Medulla oblongata (tissue), 1 donor: ENCODE measurements around the gene WWOX.
"Not testable (repeated sequence)": the region's sequence is repeated elsewhere in the genome, so short reads cannot be mapped to it uniquely, and the experiment has no call there.

Experiments
- DNase-seq: peaks from one replicate; pipeline ENCODE4 v3.0.0-alpha.2; 2015; ENCODE audit errors: extremely low spot score

WWOX gene

DNA sequence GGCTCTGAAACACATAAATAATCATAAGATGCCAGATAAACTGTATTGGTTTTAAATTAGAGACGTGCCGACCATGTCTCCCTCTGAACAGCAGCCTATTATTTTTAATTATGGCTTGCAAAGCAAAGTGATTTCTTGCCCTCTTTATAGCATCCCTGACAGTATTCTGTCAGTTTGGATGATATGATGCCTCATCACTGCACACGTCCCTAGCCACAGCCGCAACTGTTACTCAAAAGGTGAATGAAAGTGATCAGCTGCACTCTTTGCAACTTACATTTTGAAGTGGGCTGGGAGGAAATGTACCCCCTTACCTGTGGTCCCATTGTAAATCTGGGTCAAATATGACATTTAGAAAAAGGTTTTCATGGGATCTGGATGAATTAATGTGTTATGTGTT lies 1111.2 kb downstream of the WWOX start:
- DNase-seq, result no peak

- peak; percentile 40 for DNase-seq
These were observed 1112.1 kb downstream of the WWOX start for GRCh38 chr16:79211586-79211985.

DNA sequence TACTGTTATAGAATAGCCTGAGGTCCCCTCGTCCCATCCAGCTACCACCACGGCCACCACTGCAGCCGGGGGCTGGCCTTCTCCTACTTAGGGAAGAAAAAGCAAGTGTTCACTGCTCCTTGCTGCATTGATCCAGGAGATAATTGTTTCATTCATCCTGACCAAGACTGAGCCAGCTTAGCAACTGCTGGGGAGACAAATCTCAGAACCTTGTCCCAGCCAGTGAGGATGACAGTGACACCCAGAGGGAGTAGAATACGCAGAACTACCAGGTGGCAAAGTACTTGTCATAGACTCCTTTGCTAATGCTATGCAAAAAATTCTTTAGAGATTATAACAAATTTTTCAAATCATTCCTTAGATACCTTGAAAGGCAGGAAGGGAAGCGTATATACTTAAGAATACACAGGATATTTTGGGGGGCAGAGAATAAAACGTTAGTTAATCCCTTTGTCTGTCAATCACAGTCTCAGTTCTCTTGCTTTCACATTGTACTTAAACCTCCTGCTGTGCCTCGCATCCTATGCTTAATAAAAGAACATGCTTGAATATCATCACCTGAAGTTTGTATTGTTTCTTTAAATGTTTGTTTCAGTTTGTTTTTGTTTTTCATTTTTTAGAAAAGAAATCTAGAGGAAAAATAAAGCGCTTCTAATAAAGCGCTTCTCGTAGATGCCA lies 1112.8 kb downstream of the WWOX start:
- DNase-seq, result peak; percentile 53

- peak; percentile 7 for DNase-seq
These were observed 1113.8 kb downstream of the WWOX start for GRCh38 chr16:79213214-79213613.

- no peak for DNase-seq
These were observed 1115.8 kb downstream of the WWOX start for GRCh38 chr16:79215289-79215688.

DNA sequence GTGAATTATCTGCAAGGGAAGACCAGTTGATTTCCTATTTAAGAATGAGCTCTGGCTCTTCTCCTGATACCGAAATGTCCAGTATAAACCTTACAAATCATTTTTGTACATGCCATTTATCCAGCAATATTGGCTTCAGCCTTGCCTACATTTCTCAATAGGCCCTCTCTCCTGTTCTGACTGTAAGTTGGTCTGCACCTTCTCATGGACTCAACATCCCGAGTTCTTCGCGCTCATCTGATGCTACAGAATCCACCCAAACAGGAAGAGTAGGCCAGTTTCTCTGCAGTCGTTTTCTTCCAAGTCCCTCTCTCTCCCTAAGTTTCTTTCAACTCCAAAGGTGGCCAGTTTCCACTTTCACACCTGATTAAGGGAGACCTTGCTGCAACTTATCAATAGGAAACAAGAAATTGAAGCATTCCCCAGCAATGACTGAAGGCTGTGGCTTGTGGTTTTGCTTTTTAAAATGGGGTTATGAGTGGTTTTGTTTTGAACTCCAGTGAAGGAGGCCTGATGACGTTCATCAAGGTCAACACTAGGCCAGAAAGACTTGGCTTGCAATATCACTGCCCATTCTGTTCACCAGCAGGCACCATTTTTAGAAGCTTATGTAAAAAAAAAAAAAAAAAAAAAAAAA lies 1118.0 kb downstream of the WWOX start:
- DNase-seq, result no peak

DNA sequence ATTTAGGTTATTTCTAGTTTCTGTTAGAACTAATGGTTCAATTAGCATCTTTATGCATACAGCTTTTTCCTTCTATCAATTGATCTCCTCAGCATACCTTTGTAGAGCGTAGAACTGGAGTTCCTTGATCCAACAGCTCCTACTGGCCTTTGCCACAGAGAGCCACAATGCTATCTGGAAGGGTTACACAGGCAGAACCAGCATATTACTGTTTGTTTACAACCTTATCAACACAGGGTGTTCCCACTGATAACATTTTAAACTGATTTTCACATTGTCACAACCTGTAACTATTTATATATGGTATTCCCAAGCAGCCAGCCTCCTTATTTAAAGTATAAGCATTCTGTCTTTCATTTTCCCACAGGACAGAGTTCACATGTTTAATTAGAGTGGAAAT lies 1118.9 kb downstream of the WWOX start:
- no peak for DNase-seq

DNA sequence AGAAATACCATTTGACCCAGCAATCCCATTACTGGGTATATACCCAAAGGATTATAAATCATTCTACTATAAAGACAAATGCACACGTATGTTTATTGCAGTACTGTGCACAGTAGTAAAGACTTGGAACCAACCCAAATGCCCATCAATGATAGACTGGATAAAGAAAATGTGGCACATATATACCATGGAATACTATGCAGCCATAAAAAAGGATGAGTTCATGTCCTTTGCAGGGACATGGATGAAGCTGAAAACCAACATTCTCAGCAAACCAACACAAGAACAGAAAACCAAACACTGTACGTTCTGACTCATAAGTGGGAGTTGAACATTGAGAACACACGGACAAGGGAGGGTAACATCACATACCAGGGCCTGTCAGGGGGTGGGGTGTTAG lies 1126.5 kb downstream of the WWOX start:
- not testable (repeated sequence) for DNase-seq

DNA sequence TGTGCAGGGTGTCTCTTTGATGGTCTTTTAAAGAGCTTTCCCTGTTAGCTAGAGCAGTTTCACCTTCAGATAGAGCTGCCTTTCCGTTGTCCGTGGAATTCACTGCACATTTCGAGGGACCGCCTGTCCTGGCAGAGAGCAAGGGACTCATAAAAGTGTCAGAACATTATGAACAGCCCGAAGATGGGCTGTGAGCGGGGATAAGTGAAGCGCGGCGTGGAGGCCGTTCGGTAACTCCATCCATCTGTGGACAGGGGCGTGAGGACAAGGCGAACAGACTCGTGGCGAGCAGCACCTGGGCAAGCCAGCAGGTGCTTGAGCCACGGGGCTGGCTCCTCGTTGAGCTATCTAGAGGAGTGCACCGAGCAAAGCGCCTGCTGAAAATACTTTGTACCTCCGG lies 1129.9 kb downstream of the WWOX start:
- no peak for DNase-seq

- not testable (repeated sequence) for DNase-seq
These were observed 1146.2 kb downstream of the WWOX start for GRCh38 chr16:79245700-79246099.

- no peak for DNase-seq
These were observed 1147.9 kb downstream of the WWOX start for GRCh38 chr16:79247386-79247785.

DNA sequence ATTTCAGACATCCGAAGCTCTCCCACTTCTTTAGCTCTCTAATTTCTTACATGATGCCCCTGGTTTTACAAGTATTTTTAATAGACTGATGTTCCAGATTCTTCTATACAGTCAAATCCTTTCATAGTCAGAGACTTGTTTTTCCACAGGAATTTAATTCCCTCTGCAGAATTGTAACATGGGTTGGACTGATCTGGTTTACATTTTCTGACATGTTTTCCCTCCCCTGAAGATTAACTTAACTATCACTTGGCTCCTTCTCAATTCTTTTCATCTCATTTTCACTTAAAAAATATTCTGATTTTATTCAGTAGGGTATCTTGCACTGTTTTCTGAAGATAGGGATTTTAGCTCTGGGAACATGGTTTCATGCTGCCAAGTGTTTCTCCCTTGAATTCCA lies 1148.9 kb downstream of the WWOX start:
- DNase-seq, result no peak

DNA sequence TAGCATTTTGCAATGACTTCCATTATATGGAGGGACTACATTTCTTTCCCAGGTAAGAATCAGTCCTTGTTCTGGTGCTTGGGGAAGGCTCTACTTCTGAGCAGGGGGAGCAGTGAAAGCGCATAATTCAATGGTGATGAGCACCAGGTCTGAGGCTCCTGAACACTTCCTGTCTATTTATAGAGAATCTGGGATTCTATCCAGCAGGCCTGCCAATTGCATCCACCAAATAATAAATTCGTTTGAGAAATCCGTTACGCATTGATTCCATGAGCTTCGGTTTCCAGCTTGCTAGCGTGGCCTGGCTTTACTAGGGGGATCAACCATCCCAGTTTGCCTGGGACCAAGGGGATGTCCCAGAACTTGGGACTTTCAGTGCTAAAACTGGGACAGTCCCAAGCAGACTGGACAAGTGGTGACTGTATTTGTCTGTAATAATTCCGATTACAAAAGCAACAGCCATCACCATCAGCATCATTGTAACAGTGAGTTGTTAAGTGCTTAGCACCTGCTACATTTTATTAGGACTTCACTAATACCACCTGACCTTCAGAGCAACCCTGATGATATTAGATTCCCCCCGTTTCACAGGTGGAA lies 1151.1 kb downstream of the WWOX start:
- DNase-seq, result no peak

DNA sequence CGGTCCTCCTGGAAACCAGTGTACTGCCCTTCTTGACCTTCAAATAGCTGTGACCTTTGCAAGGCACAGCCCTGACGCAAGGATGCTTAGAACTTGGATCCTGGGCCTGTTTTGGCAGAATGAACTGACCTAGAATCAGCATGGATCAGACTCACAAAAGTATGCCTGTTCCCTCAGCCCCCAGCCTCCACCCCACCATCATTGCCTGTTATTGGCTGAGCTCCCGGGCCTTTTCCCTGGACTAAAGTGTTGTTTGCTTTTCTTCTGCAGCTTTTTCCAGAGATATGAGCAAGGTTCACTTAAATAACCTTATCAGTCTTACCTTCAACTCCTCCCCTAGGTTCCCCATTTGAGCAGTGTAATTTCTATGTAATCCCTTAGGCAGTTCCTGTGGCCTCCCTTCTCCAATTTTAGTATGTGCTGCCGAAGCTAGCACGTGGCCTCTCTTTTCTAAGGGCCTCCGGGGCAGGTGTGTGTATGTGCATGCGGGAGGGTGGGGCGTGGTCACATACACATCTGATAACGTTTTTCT lies 1153.7 kb downstream of the WWOX start:
- DNase-seq, result peak; percentile 7

DNA sequence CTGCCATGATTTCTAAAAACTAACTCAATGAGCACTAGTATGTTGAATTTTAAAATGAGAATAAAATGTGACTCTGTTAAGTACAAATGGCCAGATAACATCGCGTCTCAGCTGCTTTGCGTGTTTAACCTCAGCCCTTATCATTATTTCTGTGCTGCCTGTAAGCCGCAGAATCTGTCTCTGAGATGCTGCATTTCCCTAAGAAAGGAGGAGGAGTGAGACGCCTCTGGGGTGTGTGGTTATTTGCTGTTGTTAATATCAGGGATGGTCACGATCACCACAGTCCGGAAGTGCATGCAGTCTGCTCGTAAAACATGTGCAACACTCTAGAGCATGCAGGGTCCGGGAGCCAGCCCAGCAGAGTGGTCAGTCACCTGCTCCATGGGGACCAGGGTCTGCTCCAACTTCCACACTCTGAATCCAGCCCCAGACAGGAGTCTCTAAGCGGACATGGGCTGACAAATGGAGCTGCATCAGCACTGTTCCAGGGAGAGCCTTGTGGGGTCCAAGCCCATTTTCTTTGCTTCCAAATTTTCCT lies 1158.6 kb downstream of the WWOX start:
- no peak for DNase-seq

GRCh38 chr16:79260890-79261289 lies 1161.4 kb downstream of the WWOX start:
- DNase-seq, result not testable (repeated sequence)

- DNase-seq, result peak; percentile 44
These were observed 1162.1 kb downstream of the WWOX start for GRCh38 chr16:79261481-79261940.

DNA sequence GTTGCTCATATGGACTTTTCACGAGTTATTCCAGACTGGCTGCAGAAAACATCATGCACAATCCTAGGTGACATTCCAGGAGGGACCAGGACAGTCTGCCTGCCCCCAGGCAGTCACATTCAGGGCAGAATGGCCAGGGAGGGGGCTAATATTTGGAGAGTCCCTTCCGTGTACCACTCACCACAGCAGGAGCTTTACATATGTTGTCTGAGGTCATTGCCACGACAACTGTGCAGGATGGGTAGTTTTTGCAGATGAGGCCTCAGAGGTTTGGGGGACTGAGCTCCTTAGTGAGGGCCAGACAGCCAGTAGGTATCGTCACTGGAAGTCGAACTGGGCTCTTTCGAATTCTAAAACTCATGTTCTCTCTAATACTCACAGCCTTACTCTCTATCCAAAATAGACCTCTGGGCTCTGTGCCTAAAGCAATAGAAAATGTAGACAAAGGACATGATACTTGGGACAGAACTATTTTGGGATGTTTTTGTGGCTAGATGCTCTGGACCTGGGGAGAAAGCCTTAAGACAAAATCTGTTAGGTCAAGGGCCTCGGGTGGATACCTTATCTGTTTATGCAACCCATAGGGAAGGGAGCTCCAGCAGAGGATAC lies 1162.6 kb downstream of the WWOX start:
- DNase-seq, result no peak
